OCI-LY3 (cell line): ENCODE results near the gene OSBPL2.

Experiments used
- H2AFZ ChIP-seq: fragments of 200-600, 300-600 bp; shearing (Covaris generic); 2 replicates; pipeline ENCODE4 v1.6.0; 2014; ENCODE audit warnings: antibody characterized with exemption, low read depth, low read length
- H3K27ac ChIP-seq: fragments of 200-600, 300-600 bp; sonication (generic); 2 replicates; pipeline ENCODE4 v1.5.1; 2014; ENCODE audit warnings: mild to moderate bottlenecking, low read length, moderate library complexity, mixed read lengths
- H3K27me3 ChIP-seq: fragments of 200-600, 300-600 bp; sonication (generic); 2 replicates; pipeline ENCODE4 v1.6.1; 2014; ENCODE audit warnings: low read depth, low read length, mixed read lengths
- H3K36me3 ChIP-seq: fragments of 200-600, 300-600 bp; sonication (generic); replicated peaks from 2 replicates; pipeline ENCODE3; 2014; ENCODE audit warnings: low read depth, low read length, mixed read lengths
- H3K4me1 ChIP-seq: fragments of 300-600, 200-600 bp; sonication (generic); 2 replicates; pipeline ENCODE4 v1.6.1; 2014; ENCODE audit warnings: low read length, mixed read lengths
- H3K4me2 ChIP-seq: fragments of 200-600, 300-600 bp; sonication (generic); 2 replicates; pipeline ENCODE4 v1.6.1; 2014; ENCODE audit warnings: low read length, mixed read lengths
- H3K4me3 ChIP-seq: fragments of 300-600, 200-600 bp; sonication (generic); 2 replicates; pipeline ENCODE4 v1.5.1; 2014; ENCODE audit warnings: antibody characterized with exemption, mild to moderate bottlenecking, low read length, moderate library complexity
- H3K79me2 ChIP-seq: fragments of 300-600, 200-600 bp; shearing (Covaris generic); 2 replicates; pipeline ENCODE4 v1.6.1; 2014; ENCODE audit warnings: mild to moderate bottlenecking, low read length, mixed read lengths
- H3K9ac ChIP-seq: fragments of 300-600, 200-600 bp; shearing (Covaris generic); 2 replicates; pipeline ENCODE4 v1.6.0; 2014; ENCODE audit warnings: mild to moderate bottlenecking, low read length, moderate library complexity
- H3K9me3 ChIP-seq: fragments of 200-600, 300-600 bp; shearing (Covaris generic); 2 replicates; pipeline ENCODE4 v1.6.1; 2014; ENCODE audit warnings: low read length, mixed read lengths; ENCODE audit not compliant: insufficient read depth
- H4K20me1 ChIP-seq: fragments of 200-600, 300-600 bp; sonication (generic); 2 replicates; pipeline ENCODE4 v1.6.1; 2016; ENCODE audit warnings: low read length, mixed read lengths; ENCODE audit not compliant: insufficient read depth
- CTCF ChIP-seq: fragments of 200-600, 300-600 bp; sonication (generic); IDR thresholded peaks from 2 replicates; pipeline ENCODE4 v1.5.1; 2014; ENCODE audit warnings: antibody characterized with exemption, low read length, low read depth
- EZH2phosphoT487 ChIP-seq: fragments of 200-600 bp; shearing (Covaris generic); IDR thresholded peaks from 2 replicates; pipeline ENCODE4 v1.6.1; 2018; ENCODE audit warnings: antibody characterized with exemption, mixed run types, low read depth

The OSBPL2 gene

GRCh38 chr20:62332989-62333819 is 94.9 kb downstream of the OSBPL2 start:
- no peak overlapping the region for H2AFZ ChIP-seq
- H3K79me2 ChIP-seq, result no peaks in the 10 kb centered on the region
- H3K4me2 ChIP-seq, result no peak overlapping the region
- H3K27me3 ChIP-seq, result no peaks in the 10 kb centered on the region
- peaks cover 6% of the 10 kb centered on the region for H3K36me3 ChIP-seq
- no peak overlapping the region for H3K27ac ChIP-seq
- no peaks in the 10 kb centered on the region for H3K9me3 ChIP-seq
- H3K4me3 ChIP-seq, result no peak overlapping the region
- no peak overlapping the region for H3K9ac ChIP-seq
- H3K4me1 ChIP-seq, result peaks cover 13% of the 10 kb centered on the region
- no peaks in the 10 kb centered on the region for H4K20me1 ChIP-seq
- TF ChIP-seq CTCF (no peak), EZH2phosphoT487 (no peak)

GRCh38 chr20:62333820-62334595 is 95.7 kb downstream of the OSBPL2 start:
- H3K79me2 ChIP-seq, result no peaks in the 10 kb centered on the region
- no peak overlapping the region for H3K9ac ChIP-seq
- no peaks in the 10 kb centered on the region for H3K27me3 ChIP-seq
- TF ChIP-seq CTCF (no peak), EZH2phosphoT487 (no peak)
- no peaks in the 10 kb centered on the region for H4K20me1 ChIP-seq
- H3K4me3 ChIP-seq, result no peak overlapping the region
- no peak overlapping the region for H2AFZ ChIP-seq
- peaks cover 6% of the 10 kb centered on the region for H3K36me3 ChIP-seq
- no peak overlapping the region for H3K27ac ChIP-seq
- H3K4me1 ChIP-seq, result peaks cover 21% of the 10 kb centered on the region
- H3K9me3 ChIP-seq, result no peaks in the 10 kb centered on the region
- no peak overlapping the region for H3K4me2 ChIP-seq

GRCh38 chr20:62334881-62335280 is 96.6 kb downstream of the OSBPL2 start:
- peaks cover 6% of the 10 kb centered on the region for H3K36me3 ChIP-seq
- no peaks in the 10 kb centered on the region for H3K27me3 ChIP-seq

More at GRCh38 chr20:62334881-62335280, 96.6 kb downstream of the OSBPL2 start:
- Histone ChIP-seq H3K4me1 (peaks cover 30% of the 10 kb centered on the region), H3K4me3 (no peak overlapping the region), H3K27ac (no peak overlapping the region), H2AFZ (no peak overlapping the region), H3K4me2 (no peak overlapping the region), H4K20me1 (no peaks in the 10 kb centered on the region), H3K9me3 (no peaks in the 10 kb centered on the region), H3K79me2 (no peaks in the 10 kb centered on the region), H3K9ac (no peak overlapping the region)
- TF ChIP-seq CTCF (no peak), EZH2phosphoT487 (no peak)
